KMS-11 (cell line): ENCODE data around the gene NEDD4L.

Source experiments
- H2AFZ ChIP-seq: fragments of 200-600 bp; sonication (generic); 2 replicates; pipeline ENCODE4 v1.6.1; 2016; ENCODE audit warnings: antibody characterized with exemption, mixed run types, low read depth
- H3K27ac ChIP-seq: fragments of 200-600 bp; sonication (generic); 2 replicates; pipeline ENCODE4 v1.6.1; 2016; ENCODE audit warnings: mild to moderate bottlenecking, mixed run types
- H3K27me3 ChIP-seq: fragments of 200-600 bp; sonication (generic); 2 replicates; pipeline ENCODE4 v1.6.1; 2017; ENCODE audit warnings: mild to moderate bottlenecking, low read depth, mixed run types, moderate library complexity; ENCODE audit not compliant: insufficient read depth
- H3K36me3 ChIP-seq: fragments of 200-600 bp; sonication (generic); 2 replicates; pipeline ENCODE4 v1.6.1; 2017; ENCODE audit warnings: mild to moderate bottlenecking, mixed run types; ENCODE audit not compliant: insufficient read depth
- H3K4me1 ChIP-seq: fragments of 200-600 bp; sonication (generic); 2 replicates; pipeline ENCODE4 v1.6.1; 2016; ENCODE audit warnings: mild to moderate bottlenecking, low read depth, mixed run types; ENCODE audit not compliant: poor library complexity, severe bottlenecking
- H3K4me2 ChIP-seq: fragments of 200-600 bp; sonication (generic); 2 replicates; pipeline ENCODE4 v1.7.0; 2016; ENCODE audit warnings: mild to moderate bottlenecking, mixed run types
- H3K4me3 ChIP-seq: fragments of 200-600 bp; sonication (generic); IDR thresholded peaks from 2 replicates; pipeline ENCODE4 v1.6.1; 2017; ENCODE audit warnings: low read depth, low read length, mixed read lengths; ENCODE audit not compliant: insufficient read depth
- H3K79me2 ChIP-seq: fragments of 200-600 bp; sonication (generic); 2 replicates; pipeline ENCODE4 v1.6.1; 2016; ENCODE audit warnings: low read depth, mixed run types; ENCODE audit not compliant: insufficient read depth
- H3K9ac ChIP-seq: fragments of 200-600 bp; sonication (generic); 2 replicates; pipeline ENCODE4 v1.6.1; 2016; ENCODE audit warnings: mild to moderate bottlenecking, mixed run types
- H4K20me1 ChIP-seq: fragments of 200-600 bp; sonication (generic); 2 replicates; pipeline ENCODE4 v1.6.1; 2016; ENCODE audit warnings: mild to moderate bottlenecking, mixed run types; ENCODE audit not compliant: insufficient read depth
- TF ChIP-seq, protein P1 (sequence below): fragments of 200-600 bp; sonication (generic); conservative IDR thresholded peaks from 2 replicates; pipeline ENCODE4 v1.6.1; 2017; ENCODE audit warnings: low read depth, mild to moderate bottlenecking, antibody characterized with exemption, low read length, moderate library complexity, mixed read lengths

Gene NEDD4L

DNA sequence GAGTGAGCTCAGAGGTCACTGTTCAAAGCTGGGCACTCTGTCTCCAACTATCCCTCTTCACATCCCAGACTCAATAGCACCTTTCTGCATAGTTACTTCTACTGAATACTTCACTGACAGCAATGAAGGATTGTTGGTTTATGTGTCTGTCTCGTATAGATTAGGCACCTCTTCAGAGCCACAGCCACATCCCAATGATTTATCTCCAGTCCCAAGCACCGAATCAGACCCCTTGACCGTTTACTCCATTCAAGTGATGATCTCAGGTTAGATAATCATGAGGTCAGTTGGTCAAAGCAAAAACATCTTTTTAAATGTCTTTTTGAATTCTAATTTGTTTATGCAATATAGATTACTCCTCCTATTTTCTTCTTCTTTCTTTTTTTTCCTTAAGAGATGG lies 14.7 kb downstream of the NEDD4L start:
- Histone ChIP-seq H4K20me1 (no peaks in the 10 kb centered on the region), H3K27ac (peak overlapping the region; percentile 44; the same call in 1 of the 2 replicates), H3K27me3 (no peaks in the 10 kb centered on the region), H2AFZ (no peak overlapping the region), H3K36me3 (no peaks in the 10 kb centered on the region), H3K9ac (no peak overlapping the region; the same call in 1 of the 2 replicates), H3K4me2 (peak overlapping the region; percentile 48; the same call in 1 of the 2 replicates), H3K4me1 (peaks cover 61% of the 10 kb centered on the region), H3K4me3 (no peak overlapping the region), H3K79me2 (peaks cover 7% of the 10 kb centered on the region; the same call in 1 of the 2 replicates)
- TF ChIP-seq, protein P1, sequence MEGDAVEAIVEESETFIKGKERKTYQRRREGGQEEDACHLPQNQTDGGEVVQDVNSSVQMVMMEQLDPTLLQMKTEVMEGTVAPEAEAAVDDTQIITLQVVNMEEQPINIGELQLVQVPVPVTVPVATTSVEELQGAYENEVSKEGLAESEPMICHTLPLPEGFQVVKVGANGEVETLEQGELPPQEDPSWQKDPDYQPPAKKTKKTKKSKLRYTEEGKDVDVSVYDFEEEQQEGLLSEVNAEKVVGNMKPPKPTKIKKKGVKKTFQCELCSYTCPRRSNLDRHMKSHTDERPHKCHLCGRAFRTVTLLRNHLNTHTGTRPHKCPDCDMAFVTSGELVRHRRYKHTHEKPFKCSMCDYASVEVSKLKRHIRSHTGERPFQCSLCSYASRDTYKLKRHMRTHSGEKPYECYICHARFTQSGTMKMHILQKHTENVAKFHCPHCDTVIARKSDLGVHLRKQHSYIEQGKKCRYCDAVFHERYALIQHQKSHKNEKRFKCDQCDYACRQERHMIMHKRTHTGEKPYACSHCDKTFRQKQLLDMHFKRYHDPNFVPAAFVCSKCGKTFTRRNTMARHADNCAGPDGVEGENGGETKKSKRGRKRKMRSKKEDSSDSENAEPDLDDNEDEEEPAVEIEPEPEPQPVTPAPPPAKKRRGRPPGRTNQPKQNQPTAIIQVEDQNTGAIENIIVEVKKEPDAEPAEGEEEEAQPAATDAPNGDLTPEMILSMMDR: no peak

DNA sequence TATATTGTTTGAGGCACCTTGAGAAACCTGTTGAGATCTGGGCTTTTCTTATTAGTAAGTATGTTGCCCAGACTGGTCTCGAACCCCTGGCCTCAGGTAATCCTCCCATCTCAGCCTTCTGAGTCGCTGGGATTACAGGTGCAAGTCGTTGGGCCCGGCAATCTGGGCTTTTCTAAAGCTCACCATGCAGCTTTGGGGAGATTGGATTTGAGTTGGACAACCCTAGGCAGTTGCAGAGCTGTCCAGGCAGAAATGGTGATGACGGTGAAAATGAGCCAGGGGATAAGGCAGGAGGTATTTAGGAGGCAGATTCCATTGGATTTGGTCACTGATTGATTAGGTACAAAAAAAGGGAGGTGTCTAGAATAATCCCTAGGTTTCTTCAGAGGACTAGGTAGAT lies 16.2 kb downstream of the NEDD4L start:
- Histone ChIP-seq H3K27ac (no peak overlapping the region), H3K4me1 (peaks cover 46% of the 10 kb centered on the region), H3K79me2 (peaks cover 7% of the 10 kb centered on the region; the same call in 1 of the 2 replicates), H2AFZ (no peak overlapping the region), H3K4me2 (no peak overlapping the region), H3K4me3 (no peak overlapping the region), H3K9ac (no peak overlapping the region), H3K36me3 (no peaks in the 10 kb centered on the region), H3K27me3 (no peaks in the 10 kb centered on the region), H4K20me1 (no peaks in the 10 kb centered on the region)
- TF ChIP-seq, protein P1: no peak

DNA sequence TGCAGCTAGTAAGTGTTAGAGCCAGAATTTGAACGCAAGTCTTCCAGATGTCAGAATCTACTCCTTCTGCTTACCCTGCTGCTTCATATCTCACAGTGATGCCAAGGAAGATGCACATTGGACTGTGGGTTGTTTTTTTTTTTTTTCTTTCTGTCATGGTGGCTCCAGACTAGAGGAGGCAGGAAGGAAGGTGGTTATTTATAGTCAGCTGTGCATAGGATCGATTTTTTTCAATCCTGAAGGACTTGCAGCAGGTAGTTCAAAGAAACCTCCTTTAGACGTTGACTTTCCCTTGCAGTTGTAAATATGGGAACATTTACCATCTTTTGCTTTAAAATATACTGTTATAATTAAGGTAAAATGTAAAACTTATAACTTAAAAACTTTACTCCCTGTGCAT lies 17.3 kb downstream of the NEDD4L start:
- Histone ChIP-seq H3K4me1 (peaks cover 35% of the 10 kb centered on the region), H3K4me2 (no peak overlapping the region), H3K36me3 (no peaks in the 10 kb centered on the region), H3K9ac (no peak overlapping the region), H3K79me2 (peaks cover 7% of the 10 kb centered on the region; the same call in 1 of the 2 replicates), H2AFZ (no peak overlapping the region), H3K4me3 (no peak overlapping the region), H4K20me1 (no peaks in the 10 kb centered on the region), H3K27me3 (no peaks in the 10 kb centered on the region), H3K27ac (no peak overlapping the region)
- TF ChIP-seq, protein P1: no peak

DNA sequence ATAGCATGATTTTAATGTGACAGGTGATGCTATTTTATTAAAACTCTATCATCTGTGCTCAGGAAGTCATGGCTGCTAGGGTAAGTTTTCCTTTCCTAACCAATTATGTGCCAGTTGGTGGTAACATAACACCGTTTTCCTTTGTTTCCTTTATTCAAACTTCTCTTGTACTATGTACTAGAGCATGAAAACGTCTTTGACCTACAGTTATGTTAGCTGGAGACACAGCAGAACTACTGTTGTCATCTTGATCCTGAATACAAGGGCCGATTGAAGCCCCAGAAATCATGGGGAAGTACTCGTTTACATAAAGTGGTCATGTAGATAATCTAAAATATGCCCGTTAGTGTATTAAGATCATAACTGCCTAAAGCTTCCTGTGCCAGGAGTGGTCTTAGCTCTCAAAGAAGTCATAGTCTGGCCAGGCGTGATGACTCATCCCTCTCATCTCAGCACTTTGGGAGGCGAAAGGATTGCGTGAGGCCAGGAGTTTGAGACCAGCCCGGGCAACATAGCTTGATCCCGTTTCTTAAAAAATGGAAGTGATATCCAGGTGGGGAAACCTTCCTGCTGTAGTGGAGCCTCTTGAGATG lies 20.5 kb downstream of the NEDD4L start:
- no peaks in the 10 kb centered on the region for H3K79me2 ChIP-seq

More for the DNA sequence above, 20.5 kb downstream of the NEDD4L start:
- Histone ChIP-seq H3K36me3 (no peaks in the 10 kb centered on the region), H3K9ac (no peak overlapping the region), H3K4me2 (no peak overlapping the region), H2AFZ (no peak overlapping the region), H4K20me1 (no peaks in the 10 kb centered on the region), H3K27ac (no peak overlapping the region), H3K27me3 (no peaks in the 10 kb centered on the region), H3K4me1 (peaks cover 16% of the 10 kb centered on the region), H3K4me3 (no peak overlapping the region)
- TF ChIP-seq, protein P1: no peak
